ENCODE measurements around the gene FMN1. TPM values are rescaled to one million over a fixed set of nuclear protein-coding genes. Genes with fewer than 3 reads are reported as not detected.

Gene FMN1
- total and polyA plus RNA-seq, 3 donors from 2014 or later = 17.7 to 53.7 (median 47.4) TPM

GRCh38 chr15:32959077-32959476 is 235.4 kb downstream of the FMN1 start:
- intact Hi-C loops (cut with DNase I; ENCODE audit: low total_unique reads) = no loop called here
- Histone ChIP-seq H3K27me3 (no peaks in the 10 kb centered on the region), H3K9me3 (no peaks in the 10 kb centered on the region), H3K4me1 (no peaks in the 10 kb centered on the region), H3K36me3 (ENCODE audit: low read depth, missing control alignments) (no peaks in the 10 kb centered on the region), H3K27ac (no peak overlapping the region), H3K4me3 (no peak overlapping the region)
- 43 to 51% methylated on average over 1 of the region's 1 CpG for WGBS, 2 donors
- DNase-seq = no peak
- TF ChIP-seq POLR2A (IDR thresholded peaks at IDR 0.05) (no peak), CTCF (IDR thresholded peaks at IDR 0.05) (no peak)

- intact Hi-C loops (cut with DNase I; ENCODE audit: low total_unique reads) = no loop called here
- no peak overlapping the region for H3K4me3 ChIP-seq
- DNase-seq = no peak
- H3K27me3 ChIP-seq = no peaks in the 10 kb centered on the region
- H3K27ac ChIP-seq = no peak overlapping the region
- no peaks in the 10 kb centered on the region for H3K36me3 ChIP-seq (ENCODE audit: low read depth, missing control alignments)
- H3K9me3 ChIP-seq = no peaks in the 10 kb centered on the region
- TF ChIP-seq CTCF (IDR thresholded peaks at IDR 0.05) (no peak), POLR2A (IDR thresholded peaks at IDR 0.05) (no peak)
- H3K4me1 ChIP-seq = no peaks in the 10 kb centered on the region
- WGBS, 2 donors = 83 to 90% methylated on average over 4 of the region's 4 CpGs
These were observed 237.3 kb downstream of the FMN1 start for GRCh38 chr15:32957219-32957618.

- no peak overlapping the region for H3K4me3 ChIP-seq
- TF ChIP-seq POLR2A (IDR thresholded peaks at IDR 0.05) = no peak
- no peak for TF ChIP-seq CTCF (IDR thresholded peaks at IDR 0.05)
- H3K36me3 ChIP-seq (ENCODE audit: low read depth, missing control alignments) = no peaks in the 10 kb centered on the region
- WGBS, 2 donors = 56 to 57% methylated on average over 2 of the region's 2 CpGs
- H3K9me3 ChIP-seq = no peaks in the 10 kb centered on the region
- no peaks in the 10 kb centered on the region for H3K4me1 ChIP-seq
- no peak overlapping the region for H3K27ac ChIP-seq
- no peaks in the 10 kb centered on the region for H3K27me3 ChIP-seq
- intact Hi-C loops (cut with DNase I; ENCODE audit: low total_unique reads) = no loop called here
- no peak for DNase-seq
These were observed 237.8 kb downstream of the FMN1 start for GRCh38 chr15:32956711-32957110.

- 43% methylated on average over 1 of the region's 1 CpG for WGBS, 2 donors
- intact Hi-C loops (cut with DNase I; ENCODE audit: low total_unique reads) = no loop called here
- H3K27ac ChIP-seq = no peak overlapping the region
- no peaks in the 10 kb centered on the region for H3K36me3 ChIP-seq (ENCODE audit: low read depth, missing control alignments)
- no peaks in the 10 kb centered on the region for H3K27me3 ChIP-seq
- no peak for DNase-seq
- no peaks in the 10 kb centered on the region for H3K9me3 ChIP-seq
- no peaks in the 10 kb centered on the region for H3K4me1 ChIP-seq
- H3K4me3 ChIP-seq = no peak overlapping the region
- TF ChIP-seq CTCF (IDR thresholded peaks at IDR 0.05) = peak in 2 of 3 experiments; percentile 16 to 27
- no peak for TF ChIP-seq POLR2A (IDR thresholded peaks at IDR 0.05)
These were observed 238.5 kb downstream of the FMN1 start for GRCh38 chr15:32956006-32956405.

- Histone ChIP-seq H3K27me3 (no peaks in the 10 kb centered on the region), H3K4me1 (no peaks in the 10 kb centered on the region), H3K36me3 (ENCODE audit: low read depth, missing control alignments) (no peaks in the 10 kb centered on the region), H3K9me3 (no peaks in the 10 kb centered on the region), H3K4me3 (no peak overlapping the region), H3K27ac (no peak overlapping the region)
- 66 to 78% methylated on average over 6 to 7 of the region's 7 CpGs for WGBS, 2 donors
- no peak for DNase-seq
- intact Hi-C loops (cut with DNase I; ENCODE audit: low total_unique reads) = no loop called here
- no peak for TF ChIP-seq CTCF (IDR thresholded peaks at IDR 0.05)
- TF ChIP-seq POLR2A (IDR thresholded peaks at IDR 0.05) = no peak
These were observed 241.0 kb downstream of the FMN1 start for GRCh38 chr15:32953533-32953910.

Data from testis (tissue), 3 donors.